OCI-LY1 (cell line): ENCODE results near the gene NDST4.
"Not testable (repeated sequence)": the region's sequence is repeated elsewhere in the genome, so short reads cannot be mapped to it uniquely, and the experiment has no call there.

ENCODE experiments used
- H2AFZ ChIP-seq: fragments of 200-600 bp; sonication (generic), shearing (Covaris generic); 2 replicates; pipeline ENCODE4 v1.6.0; 2014; ENCODE audit warnings: antibody characterized with exemption, mild to moderate bottlenecking, low read length
- H3F3A ChIP-seq: fragments of 200-600 bp; sonication (generic), shearing (Covaris generic); 2 replicates; pipeline ENCODE4 v1.6.0; 2014; ENCODE audit warnings: mild to moderate bottlenecking, antibody characterized with exemption, low read length, moderate library complexity; ENCODE audit not compliant: insufficient read depth
- H3K27ac ChIP-seq: fragments of 200-600 bp; sonication (generic); 2 replicates; pipeline ENCODE4 v1.5.1; 2014; ENCODE audit warnings: low read length, mixed run types, mild to moderate bottlenecking, low read depth; ENCODE audit not compliant: poor library complexity, severe bottlenecking
- H3K27me3 ChIP-seq: fragments of 200-600 bp; sonication (generic); 2 replicates; pipeline ENCODE4 v1.6.0; 2014; ENCODE audit warnings: antibody characterized with exemption, mild to moderate bottlenecking, low read length, moderate library complexity; ENCODE audit not compliant: insufficient read depth
- H3K36me3 ChIP-seq: fragments of 200-600 bp; sonication (generic); 2 replicates; pipeline ENCODE4 v1.6.1; 2014; ENCODE audit warnings: mild to moderate bottlenecking, antibody characterized with exemption, low read length, moderate library complexity, mixed read lengths; ENCODE audit not compliant: insufficient read depth
- H3K4me1 ChIP-seq: fragments of 200-600 bp; sonication (generic); 2 replicates; pipeline ENCODE4 v1.5.1; 2014; ENCODE audit warnings: mild to moderate bottlenecking, low read length, moderate library complexity; ENCODE audit not compliant: insufficient read depth, severe bottlenecking
- H3K4me2 ChIP-seq: fragments of 200-600 bp; sonication (generic), shearing (Covaris generic); 2 replicates; pipeline ENCODE4 v1.6.1; 2014; ENCODE audit warnings: low read length
- H3K4me3 ChIP-seq: fragments of 200-600 bp; sonication (generic); 2 replicates; pipeline ENCODE4 v1.5.1; 2014; ENCODE audit warnings: low read length, low read depth, mild to moderate bottlenecking, mixed read lengths; ENCODE audit not compliant: poor library complexity, severe bottlenecking
- H3K79me2 ChIP-seq: fragments of 200-600 bp; shearing (Covaris generic); 2 replicates; pipeline ENCODE4 v1.6.1; 2016; ENCODE audit warnings: mixed run types, low read length, mixed read lengths; ENCODE audit not compliant: insufficient read depth
- H3K9ac ChIP-seq: fragments of 200-600 bp; sonication (generic), shearing (Covaris generic); 2 replicates; pipeline ENCODE4 v1.6.1; 2014; ENCODE audit warnings: mild to moderate bottlenecking, low read length, mixed read lengths
- H3K9me2 ChIP-seq: fragments of 200-600 bp; sonication (generic), shearing (Covaris generic); 2 replicates; pipeline ENCODE4 v1.6.1; 2014; ENCODE audit warnings: low read depth, mild to moderate bottlenecking, low read length, mixed read lengths
- H3K9me3 ChIP-seq: fragments of 200-600 bp; shearing (Covaris generic); 2 replicates; pipeline ENCODE4 v1.6.1; 2014; ENCODE audit warnings: low read length, mixed read lengths
- H4K20me1 ChIP-seq: fragments of 200-600 bp; sonication (generic), shearing (Covaris generic); 2 replicates; pipeline ENCODE4 v1.6.0; 2016; ENCODE audit warnings: mild to moderate bottlenecking, low read length; ENCODE audit not compliant: insufficient read depth
- CTCF ChIP-seq: fragments of 200-600 bp; sonication (generic), shearing (Covaris generic); IDR thresholded peaks from 2 replicates; pipeline ENCODE4 v1.5.1; 2017; ENCODE audit warnings: mild to moderate bottlenecking, antibody characterized with exemption, low read length, moderate library complexity, mixed read lengths
- EZH2 ChIP-seq: fragments of 200-600 bp; sonication (generic), shearing (Covaris generic); IDR thresholded peaks from 2 replicates; pipeline ENCODE4 v1.8.0; 2017; ENCODE audit warnings: borderline replicate concordance, mixed run types, mild to moderate bottlenecking, antibody characterized with exemption, low read length, moderate library complexity, mixed read lengths

Gene NDST4

GRCh38 chr4:114980932-114981708 lies 132.3 kb downstream of the NDST4 start:
- Histone ChIP-seq H3K9me2 (no peaks in the 10 kb centered on the region), H3F3A (no peaks in the 10 kb centered on the region), H3K79me2 (no peaks in the 10 kb centered on the region), H3K4me1 (no peaks in the 10 kb centered on the region), H3K27ac (no peak overlapping the region), H3K9me3 (no peaks in the 10 kb centered on the region), H2AFZ (no peak overlapping the region), H3K36me3 (no peaks in the 10 kb centered on the region), H3K27me3 (no peaks in the 10 kb centered on the region), H3K9ac (no peak overlapping the region), H3K4me3 (no peak overlapping the region), H3K4me2 (no peak overlapping the region), H4K20me1 (no peaks in the 10 kb centered on the region)
- no peak for TF ChIP-seq CTCF
- TF ChIP-seq EZH2: no peak

- H3K27me3 ChIP-seq: not testable (repeated sequence)
Measured at GRCh38 chr4:114980399-114980798, 133.0 kb downstream of the NDST4 start.

GRCh38 chr4:114976901-114977300 lies 136.5 kb downstream of the NDST4 start:
- Histone ChIP-seq H2AFZ (no peak overlapping the region), H3K9ac (no peak overlapping the region), H3K79me2 (no peaks in the 10 kb centered on the region), H3K4me2 (no peak overlapping the region), H3F3A (no peaks in the 10 kb centered on the region), H3K27ac (no peak overlapping the region), H3K4me1 (no peaks in the 10 kb centered on the region), H3K9me2 (no peaks in the 10 kb centered on the region), H3K4me3 (no peak overlapping the region), H3K9me3 (no peaks in the 10 kb centered on the region), H3K36me3 (no peaks in the 10 kb centered on the region), H4K20me1 (no peaks in the 10 kb centered on the region), H3K27me3 (no peaks in the 10 kb centered on the region)
- TF ChIP-seq EZH2: no peak
- TF ChIP-seq CTCF: no peak

More at GRCh38 chr4:114980399-114980798, 133.0 kb downstream of the NDST4 start:
- H2AFZ ChIP-seq, H3K4me1 ChIP-seq, H3K9me2 ChIP-seq, H3K9ac ChIP-seq, H4K20me1 ChIP-seq, H3F3A ChIP-seq, H3K79me2 ChIP-seq, H3K27ac ChIP-seq, H3K36me3 ChIP-seq, H3K4me3 ChIP-seq, H3K4me2 ChIP-seq, H3K9me3 ChIP-seq: not testable (repeated sequence)

- Histone ChIP-seq H3F3A (no peaks in the 10 kb centered on the region), H3K27me3 (no peaks in the 10 kb centered on the region), H3K9me2 (no peaks in the 10 kb centered on the region), H3K4me3 (no peak overlapping the region), H3K79me2 (no peaks in the 10 kb centered on the region), H2AFZ (no peak overlapping the region), H3K9me3 (no peaks in the 10 kb centered on the region), H3K27ac (no peak overlapping the region), H4K20me1 (no peaks in the 10 kb centered on the region), H3K4me1 (no peaks in the 10 kb centered on the region), H3K4me2 (no peak overlapping the region), H3K9ac (no peak overlapping the region), H3K36me3 (no peaks in the 10 kb centered on the region)
- TF ChIP-seq EZH2: no peak
Measured at GRCh38 chr4:114964026-114964425, 149.4 kb downstream of the NDST4 start.
